H1 (cell line): Measurements from ENCODE around the gene KCNQ1OT1. TPM values are rescaled to one million over a fixed set of nuclear protein-coding genes. Genes with fewer than 3 reads are reported as not detected.

ENCODE experiments used
- CEBPB ChIP-seq: IDR thresholded peaks from 2 replicates; pipeline ENCODE4 v1.6.1; 2012; ENCODE audit warnings: low read depth, low read length
- CREB1 ChIP-seq: IDR thresholded peaks from 2 replicates; pipeline ENCODE4 v1.6.1; 2012; ENCODE audit warnings: inconsistent platforms
- MAFK ChIP-seq: IDR thresholded peaks from 2 replicates; pipeline ENCODE4 v1.6.1; 2012; ENCODE audit warnings: low read depth, mild to moderate bottlenecking, improper control_type of control experiment, low read length
- RXRA ChIP-seq: IDR thresholded peaks from 2 replicates; pipeline ENCODE4 v1.6.1; 2011; ENCODE audit warnings: low read depth, mild to moderate bottlenecking, low read length, moderate library complexity; ENCODE audit not compliant: insufficient read depth
- TCF12 ChIP-seq: IDR thresholded peaks from 2 replicates; pipeline ENCODE4 v1.6.1; 2011; ENCODE audit warnings: low read depth, mild to moderate bottlenecking, low read length
- YY1 ChIP-seq: IDR thresholded peaks from 2 replicates; pipeline ENCODE4 v1.6.1; 2011; ENCODE audit warnings: low read depth, mild to moderate bottlenecking, low read length
- polyA plus RNA-seq, 7 experiments: library from polyadenylated mRNA; depleted of rRNA in 3 of 7; stranded (reverse) in 5 of 7; unstranded in 2 of 7; fragments of >200 nt in 5 of 7; fragments of 200-250 nt in 2 of 7; gene quantifications; 1 replicate in 5 of 7; 2 replicates in 1 of 7; 4 replicates in 1 of 7; pipeline versions ENCODE4 v1.2.1 to v1.2.3, GENCODE V29; 2011 to 2013; ENCODE audit warnings: missing spikeins in 2 of 7, mixed read lengths in 2 of 7
- total RNA-seq: library from RNA; stranded (reverse); fragmentation: NEBNext Ultra II Directional; extraction: Animal tissue kit (Norgen Biotek cat#: 25700); gene quantifications from 2 replicates; pipeline ENCODE4 v1.2.1, GENCODE V29; 2021

KCNQ1OT1 gene
- total and polyA plus RNA-seq, 2 of the 8 experiments (the other 6 are each of a cell fraction or from before 2014, with no cell fraction given), result 0.21 to 1.2 TPM

DNA sequence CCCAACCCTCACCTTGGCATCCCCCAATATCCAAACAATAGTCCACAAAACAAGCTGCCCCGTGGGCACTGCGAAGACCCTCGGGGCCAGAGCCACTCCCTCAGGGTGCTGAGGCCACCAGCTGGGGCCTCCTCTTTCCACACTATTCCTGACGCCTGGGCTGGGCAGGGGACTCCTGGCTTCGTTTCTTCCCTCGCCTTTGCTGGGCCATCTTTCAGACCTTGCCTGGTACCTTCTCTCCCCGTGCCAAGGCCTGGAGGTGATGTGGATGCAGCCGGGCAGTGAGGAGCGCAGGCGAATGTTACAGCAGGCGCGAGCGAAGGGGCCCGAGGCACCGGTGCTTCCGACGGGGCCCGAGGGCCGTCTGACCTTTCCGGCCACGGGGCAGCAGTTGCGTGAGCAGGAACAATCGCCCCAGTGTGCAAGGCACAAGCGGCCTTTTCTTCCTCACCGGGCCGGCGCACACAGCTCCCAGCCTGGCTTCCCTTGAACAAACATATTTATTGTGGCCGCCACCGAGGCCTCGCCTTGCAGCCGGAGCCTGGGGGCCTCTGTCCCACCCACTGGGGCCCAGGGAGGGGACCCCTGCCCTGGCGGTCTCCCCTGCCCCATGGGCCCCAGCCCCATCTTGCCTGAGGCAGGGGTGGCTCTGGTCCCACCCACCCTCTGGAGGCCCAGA, 32.6 kb upstream of the KCNQ1OT1 start (continued):
- TF ChIP-seq MAFK, result no peak
- no peak for TF ChIP-seq YY1
- no peak for TF ChIP-seq CREB1
- TF ChIP-seq RXRA, result no peak
- no peak for TF ChIP-seq CEBPB
- TF ChIP-seq TCF12, result no peak
